ENCODE results near the gene SPACA5.

GRCh38 chrX:48022100-48022499, 15.3 kb downstream of the SPACA5 start:
- TF ChIP-seq POLR2A (IDR thresholded peaks at IDR 0.05; ENCODE audit: low read depth, low read length) (no peak), POLR2AphosphoS5 (IDR thresholded peaks at IDR 0.05; ENCODE audit: low read depth, low read length) (no peak), POU2F2 (IDR thresholded peaks at IDR 0.05; ENCODE audit: low read depth, low read length) (no peak), TAF1 (IDR thresholded peaks at IDR 0.05; ENCODE audit: low read depth, low read length) (no peak), SPI1 (IDR thresholded peaks at IDR 0.05; ENCODE audit: low read depth, low read length) (no peak)

Measured in GM12891 (cell line).